ENCODE data around the gene TNS4.
"Not testable (repeated sequence)": the region's sequence is repeated elsewhere in the genome, so short reads cannot be mapped to it uniquely, and the experiment has no call there.

TNS4 gene

GRCh38 chr17:40501499-40501911 lies at the start of gene TNS4:
Gene TNS4 (minus strand): TSS chr17:40501623. CDS start chr17:40496425, 5,198 bp downstream.
- no peak for DNase-seq

DNA sequence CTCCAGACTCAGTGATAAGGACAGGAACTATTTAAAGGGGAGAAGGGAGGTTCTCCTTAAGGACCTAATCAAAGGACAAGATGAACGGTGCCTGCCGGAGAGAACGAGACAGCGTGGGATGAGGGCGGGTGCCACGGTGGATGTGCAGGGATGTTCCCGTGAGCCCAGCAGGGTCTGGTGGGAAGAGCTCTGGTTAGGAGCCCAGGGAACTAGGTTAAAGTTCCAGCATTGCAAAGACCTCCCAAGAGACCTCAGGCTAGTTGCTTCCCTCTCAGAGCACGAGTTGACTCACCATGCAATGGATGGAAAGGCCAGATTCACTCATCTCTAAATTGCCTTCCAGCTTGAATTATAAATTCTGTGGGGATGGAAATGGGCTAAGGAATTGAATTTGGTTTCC lies 49.2 kb upstream of the TNS4 start:
- DNase-seq: no peak

GRCh38 chr17:40548982-40549685 lies 47.7 kb upstream of the TNS4 start:
- DNase-seq: no peak

- DNase-seq: no peak
Measured at GRCh38 chr17:40548491-40548981, 47.1 kb upstream of the TNS4 start.

- DNase-seq: no peak
Measured at GRCh38 chr17:40547785-40548478, 46.5 kb upstream of the TNS4 start.

GRCh38 chr17:40547079-40547784 lies 45.8 kb upstream of the TNS4 start:
- peak; percentile 53 for DNase-seq

DNA sequence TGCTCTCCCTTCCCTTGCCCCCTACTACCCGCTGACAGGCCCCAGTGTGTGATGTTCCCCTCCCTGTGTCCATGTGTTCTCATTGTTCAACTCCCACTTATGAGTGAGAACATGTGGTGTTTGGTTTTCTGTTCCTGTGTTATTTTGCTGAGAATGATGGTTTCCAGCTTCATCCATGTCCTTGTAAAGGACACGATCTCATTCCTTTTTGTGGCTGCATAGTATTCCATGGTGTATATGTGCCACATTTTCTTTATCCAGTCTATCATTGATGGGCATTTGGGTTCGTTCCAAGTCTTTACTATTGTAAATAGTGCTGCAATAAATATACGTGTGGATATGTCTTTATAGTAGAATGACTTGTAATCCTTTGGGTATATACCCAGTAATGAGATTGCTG lies 45.1 kb upstream of the TNS4 start:
- not testable (repeated sequence) for DNase-seq

DNA sequence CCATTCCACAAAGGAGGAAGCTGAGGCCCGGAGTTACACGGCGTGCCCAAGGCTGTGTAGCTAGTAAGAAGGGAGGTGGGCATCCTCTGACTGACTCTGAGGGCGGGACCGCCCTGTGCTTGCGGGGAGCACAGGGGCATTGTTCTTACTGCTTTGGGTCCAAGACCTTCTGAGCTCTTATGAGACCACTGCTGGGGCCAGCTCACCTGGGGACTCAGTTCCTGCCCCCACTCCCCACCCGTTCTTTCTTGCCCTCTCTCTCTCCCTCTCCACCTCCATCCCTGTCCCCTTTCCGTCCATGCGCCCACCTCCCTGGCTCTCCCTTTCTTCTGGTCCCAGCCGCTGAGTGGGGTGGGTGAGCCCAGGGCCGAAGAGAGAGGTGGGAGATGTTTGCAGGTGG lies 44.2 kb upstream of the TNS4 start:
- DNase-seq: no peak

- no peak for DNase-seq
Measured at GRCh38 chr17:40542558-40543411, 41.4 kb upstream of the TNS4 start.

- no peak for DNase-seq
Measured at GRCh38 chr17:40541873-40542557, 40.6 kb upstream of the TNS4 start.

DNA sequence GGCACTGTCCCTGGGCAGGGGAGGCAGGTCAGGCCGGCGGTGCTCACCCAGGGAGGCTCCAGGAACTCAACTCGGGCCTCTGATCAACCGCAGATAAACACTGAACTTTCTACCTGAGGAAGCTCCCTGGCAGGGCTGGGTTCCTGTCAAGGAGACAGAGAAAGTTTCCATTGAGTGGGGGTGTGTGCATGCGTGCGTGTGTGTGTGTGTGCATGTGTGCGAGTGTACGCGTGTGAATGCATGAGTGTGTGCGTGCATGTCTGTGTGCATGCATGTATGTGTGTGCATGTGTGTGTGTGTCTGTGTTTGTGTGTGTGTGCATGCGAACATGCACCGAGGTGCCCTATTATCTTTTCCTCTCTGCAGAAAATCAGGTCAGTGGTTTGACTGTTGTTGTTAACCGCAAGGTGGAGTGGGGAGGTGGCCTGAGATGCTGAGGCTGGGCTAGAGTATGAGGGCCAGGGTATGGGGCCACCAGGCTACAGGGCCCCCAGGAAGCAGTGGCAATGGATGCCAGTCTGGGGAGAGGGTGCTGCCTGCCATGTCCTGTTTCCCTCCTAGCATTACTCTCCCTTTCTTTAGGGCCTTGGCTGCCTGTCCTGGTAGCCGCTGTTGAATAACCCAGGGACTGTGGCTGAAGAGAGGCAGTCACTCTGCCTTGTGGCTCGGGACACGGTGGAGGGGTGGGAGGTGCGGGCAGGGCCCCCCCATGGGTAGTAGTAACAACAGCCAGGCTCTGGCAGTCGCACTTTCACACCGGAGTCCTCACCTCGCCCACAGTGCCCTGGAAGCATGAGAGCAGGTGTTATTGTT lies 39.8 kb upstream of the TNS4 start:
- no peak for DNase-seq

DNA sequence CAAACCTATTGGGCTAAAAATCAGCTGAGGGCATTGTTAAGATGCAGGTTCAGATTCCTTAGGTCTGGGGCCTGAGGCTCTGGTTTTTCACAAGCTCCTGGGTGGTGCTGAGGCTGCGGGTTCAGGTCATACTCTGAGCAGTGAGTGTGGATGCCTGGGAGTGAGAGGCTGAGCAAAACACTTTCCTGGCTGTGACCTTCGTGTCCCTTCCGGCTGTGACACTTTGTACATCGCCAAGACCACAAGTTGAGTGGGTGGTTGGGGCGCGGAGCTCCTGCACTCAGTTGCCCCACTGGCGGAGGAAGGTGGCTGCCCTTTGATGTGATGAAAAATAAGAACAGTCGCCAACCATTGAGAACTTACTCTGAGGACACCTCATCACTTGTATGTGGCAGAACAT lies 39.0 kb upstream of the TNS4 start:
- no peak for DNase-seq

DNA sequence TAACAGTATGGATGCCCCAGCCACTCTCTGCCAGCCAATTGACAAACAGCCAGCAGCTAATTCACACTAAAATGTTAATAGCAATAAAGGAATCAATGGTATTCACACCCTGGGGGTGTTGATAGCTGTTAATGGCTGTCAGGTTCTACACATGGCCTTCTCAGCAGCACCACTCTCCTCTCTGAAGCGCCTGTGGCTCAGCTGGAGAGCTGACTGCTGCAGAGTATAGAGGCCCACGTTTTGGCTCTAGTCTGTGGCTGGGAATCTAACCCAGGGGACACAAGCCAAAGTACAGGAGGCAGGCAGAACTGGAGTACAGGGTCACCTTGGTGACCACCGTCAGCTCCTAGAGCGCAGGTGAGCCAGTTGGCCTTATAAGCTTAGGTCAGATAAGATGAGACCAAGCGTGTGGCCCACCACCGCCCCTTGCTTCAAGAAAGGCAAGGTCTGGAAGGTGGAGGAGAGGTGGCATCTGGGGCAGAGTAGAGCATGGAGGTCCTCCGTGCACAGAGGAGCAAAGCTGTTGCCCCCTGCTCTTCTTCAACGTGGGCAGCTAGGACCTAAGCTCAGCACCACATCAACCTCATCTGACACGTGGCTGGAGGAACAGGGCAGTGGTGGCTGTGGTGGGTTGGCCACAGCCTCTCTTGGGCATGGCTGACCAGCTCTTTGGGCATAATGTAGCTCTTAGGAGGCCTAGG lies 38.4 kb upstream of the TNS4 start:
- DNase-seq: no peak

- no peak for DNase-seq
Measured at GRCh38 chr17:40538936-40539705, 37.7 kb upstream of the TNS4 start.

DNA sequence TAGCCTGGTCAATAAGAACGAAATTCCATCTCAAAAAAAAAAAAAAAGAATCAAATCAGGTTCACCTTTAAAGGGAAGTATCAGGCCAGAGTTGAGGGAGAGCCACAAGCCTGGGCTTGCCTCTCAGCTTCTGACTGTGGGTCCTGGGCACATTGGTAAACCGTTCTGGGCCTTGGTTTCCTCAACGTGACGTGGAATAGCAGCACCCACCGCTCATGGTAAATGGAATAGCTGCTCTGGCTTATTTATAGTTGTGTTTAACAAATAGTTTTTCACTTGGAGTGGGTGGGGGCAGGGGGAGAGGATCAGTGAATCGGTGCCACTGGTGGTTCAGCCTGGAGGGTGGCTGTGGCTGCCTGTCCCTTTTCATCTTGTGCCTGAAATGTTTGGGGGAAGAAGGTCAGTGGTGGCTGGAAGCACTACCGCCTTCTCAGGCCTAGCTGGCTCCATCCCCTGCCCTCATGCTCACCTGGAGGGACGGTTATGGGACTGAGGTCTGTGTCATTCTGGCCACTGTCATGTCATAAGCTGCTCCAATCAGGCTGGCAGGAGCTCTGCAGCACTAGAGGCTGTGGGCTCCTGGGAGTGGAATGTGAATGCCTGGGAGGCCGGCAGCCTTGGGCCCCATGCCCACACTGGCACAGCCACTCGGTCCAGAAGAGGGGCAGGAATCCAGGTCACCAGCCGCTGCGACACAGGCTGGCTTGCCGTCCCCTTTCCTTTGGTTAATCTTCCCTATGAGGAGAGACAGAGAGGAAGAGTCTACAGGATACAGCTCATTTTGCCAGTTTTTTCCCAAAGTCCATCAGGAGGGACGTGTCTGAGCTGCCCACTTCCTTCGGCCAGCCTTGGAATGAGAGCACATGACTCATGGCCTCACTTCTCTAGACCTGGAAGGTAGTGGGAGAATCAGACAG lies 36.9 kb upstream of the TNS4 start:
- no peak for DNase-seq

- peak; percentile 21 for DNase-seq
Measured at GRCh38 chr17:40536295-40537171, 35.1 kb upstream of the TNS4 start.

DNA sequence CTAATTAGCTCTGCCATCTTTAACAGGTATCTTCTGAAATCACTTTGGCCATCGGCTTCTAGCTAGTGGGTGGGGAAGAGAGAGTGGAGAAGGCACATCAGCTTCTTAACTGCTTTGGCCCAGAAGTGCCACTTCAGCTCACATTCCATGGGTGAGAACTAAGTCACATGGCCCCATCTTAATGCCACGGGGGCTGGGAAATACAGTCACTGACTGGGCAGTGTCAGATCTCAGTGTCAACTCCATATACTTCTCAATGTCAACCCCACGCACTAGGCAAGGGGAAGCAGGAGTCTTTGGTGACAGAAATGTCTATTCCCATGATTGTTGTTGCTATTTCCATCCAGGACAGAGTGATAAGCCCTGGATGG lies 34.5 kb upstream of the TNS4 start:
- DNase-seq: no peak

DNA sequence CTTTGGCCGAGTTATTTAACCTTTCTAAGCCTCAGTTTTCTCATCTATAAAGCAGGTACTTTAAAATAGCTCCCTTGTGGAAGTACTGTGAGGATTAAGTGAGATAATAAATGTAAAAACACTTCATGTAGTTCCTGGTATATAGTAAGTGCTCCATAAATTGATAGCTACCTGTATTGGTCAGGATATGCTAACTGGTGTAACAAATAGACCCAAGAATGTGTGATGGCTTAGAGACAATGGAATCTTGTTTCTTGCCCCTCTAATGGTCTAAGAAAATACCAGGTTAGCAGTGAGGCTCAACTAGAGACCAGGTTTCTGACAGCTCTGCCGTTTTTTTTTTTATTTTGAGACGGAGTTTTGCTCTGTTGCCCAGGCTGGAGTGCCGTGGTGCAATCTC lies 34.0 kb upstream of the TNS4 start:
- no peak for DNase-seq
